ENCODE data around the gene PET100. TPM values are rescaled to one million over a fixed set of nuclear protein-coding genes. Genes with fewer than 3 reads are reported as not detected.

Gene PET100
- total and polyA plus RNA-seq, 10 of the 15 experiments (the other 5 are each of a cell fraction or from before 2014, with no cell fraction given) = 47.0 to 462 (median 126) TPM

GRCh38 chr19:7662657-7663056, 33.1 kb downstream of the PET100 start:
- ATAC-seq (no peak), DNase-seq (ENCODE audit: low read depth, low spot score) (no peak), FAIRE-seq (no peak)
- WGBS (ENCODE audit: insufficient coverage, insufficient replicate concordance, low lambda C conversion rate, missing lambda C conversion rate) = 69% methylated on average over 14 of the region's 14 CpGs
- ChIA-PET SMC1A (ENCODE audit: uncharacterized antibody, unreplicated experiment) (interaction anchor here (0.6 kb wide), 1 partner anchor 574 kb away, joined by 3 read pairs; no protein-coding TSS in a partner anchor), POLR2A (interaction anchor here (0.6 kb wide), 1 partner anchor 872 kb away, joined by 3 read pairs; no protein-coding TSS in a partner anchor), RAD21 (ENCODE audit: unreplicated experiment) (no interaction called here), CTCF (no interaction called here)
- Histone ChIP-seq H3K4me3 (no peak overlapping the region), H2AFZ (ENCODE audit: control insufficient read depth, low read depth, low read length) (no peak overlapping the region), H3K4me2 (ENCODE audit: control insufficient read depth, insufficient read depth) (no peak overlapping the region), H3K27me3 (replicated peaks in 1 of 2; ENCODE audit: control insufficient read depth in 2 of 2, insufficient read depth in 2 of 2, low read length in 1 of 2) (no peaks in the 10 kb centered on the region), H3K9me3 (replicated peaks; ENCODE audit: control insufficient read depth, insufficient read depth, low read length) (no peaks in the 10 kb centered on the region), H3K9ac (ENCODE audit: control insufficient read depth, insufficient read depth, low read length) (no peak overlapping the region), H4K20me1 (ENCODE audit: control insufficient read depth, insufficient read depth) (no peaks in the 10 kb centered on the region), H3K27ac (ENCODE audit: control insufficient read depth, insufficient read depth) (no peak overlapping the region), H3K4me1 (ENCODE audit: control insufficient read depth, insufficient read depth, low read length) (peaks cover 10% of the 10 kb centered on the region), H3K36me3 (ENCODE audit: control insufficient read depth in 2 of 2, insufficient read depth in 2 of 2, low read length in 1 of 2) (no peaks in the 10 kb centered on the region), H3K79me2 (ENCODE audit: control insufficient read depth, insufficient read depth, low read length) (no peaks in the 10 kb centered on the region)
- TF ChIP-seq JUNB (IDR thresholded peaks at IDR 0.05) (no peak), MXI1 (IDR thresholded peaks at IDR 0.05; ENCODE audit: low read depth, low read length) (no peak), FOS (IDR thresholded peaks at IDR 0.05; ENCODE audit: borderline replicate concordance, extremely low read depth, insufficient read length) (no peak), E2F8 (IDR thresholded peaks at IDR 0.05; ENCODE audit: low read depth, partially characterized antibody) (no peak)
- no TSS peak for BruUV-seq (replicated peaks)
- intact Hi-C loops (cut with micrococcal nuclease; ENCODE audit: unreplicated experiment) = no loop called here
- in situ Hi-C loops (cut with MboI) = no loop called here

- ATAC-seq (no peak), DNase-seq (ENCODE audit: low read depth, low spot score) (no peak), FAIRE-seq (no peak)
- ChIA-PET RAD21 (ENCODE audit: unreplicated experiment) (no interaction called here), CTCF (no interaction called here), POLR2A (no interaction called here), SMC1A (ENCODE audit: uncharacterized antibody, unreplicated experiment) (no interaction called here)
- H3K36me3 ChIP-seq (ENCODE audit: control insufficient read depth in 2 of 2, insufficient read depth in 2 of 2, low read length in 1 of 2) = no peaks in the 10 kb centered on the region
- intact Hi-C loops (cut with micrococcal nuclease; ENCODE audit: unreplicated experiment) = no loop called here
- no peak overlapping the region for H2AFZ ChIP-seq (ENCODE audit: control insufficient read depth, low read depth, low read length)
- H4K20me1 ChIP-seq (ENCODE audit: control insufficient read depth, insufficient read depth) = no peaks in the 10 kb centered on the region
- H3K79me2 ChIP-seq (ENCODE audit: control insufficient read depth, insufficient read depth, low read length) = no peaks in the 10 kb centered on the region
- no peak overlapping the region for H3K27ac ChIP-seq (ENCODE audit: control insufficient read depth, insufficient read depth)
- no TSS peak for BruUV-seq (replicated peaks)
- in situ Hi-C loops (cut with MboI) = no loop called here
- no peaks in the 10 kb centered on the region for H3K27me3 ChIP-seq (replicated peaks in 1 of 2; ENCODE audit: control insufficient read depth in 2 of 2, insufficient read depth in 2 of 2, low read length in 1 of 2)
- no peak overlapping the region for H3K4me2 ChIP-seq (ENCODE audit: control insufficient read depth, insufficient read depth)
- 70% methylated on average over 7 of the region's 7 CpGs for WGBS (ENCODE audit: insufficient coverage, insufficient replicate concordance, low lambda C conversion rate, missing lambda C conversion rate)
- H3K9ac ChIP-seq (ENCODE audit: control insufficient read depth, insufficient read depth, low read length) = no peak overlapping the region
- H3K4me1 ChIP-seq (ENCODE audit: control insufficient read depth, insufficient read depth, low read length) = peaks cover 4% of the 10 kb centered on the region
- H3K4me3 ChIP-seq = no peak overlapping the region
- no peaks in the 10 kb centered on the region for H3K9me3 ChIP-seq (replicated peaks; ENCODE audit: control insufficient read depth, insufficient read depth, low read length)
- no peak for TF ChIP-seq E2F8 (IDR thresholded peaks at IDR 0.05; ENCODE audit: low read depth, partially characterized antibody)
- TF ChIP-seq ELK1 (IDR thresholded peaks at IDR 0.05; ENCODE audit: low read depth, low read length) = no peak
- no peak for TF ChIP-seq BHLHE40 (IDR thresholded peaks at IDR 0.05; ENCODE audit: borderline replicate concordance in 1 of 2, low read depth in 2 of 2, low read length in 1 of 2)
- no peak for TF ChIP-seq ZNF207 (IDR thresholded peaks at IDR 0.05; ENCODE audit: borderline replicate concordance)
- no peak for TF ChIP-seq SIN3A (IDR thresholded peaks at IDR 0.05; ENCODE audit: low read depth, low read length)
- TF ChIP-seq POLR2AphosphoS2 (IDR thresholded peaks at IDR 0.05; ENCODE audit: low read depth, low read length) = no peak
- no peak for TF ChIP-seq MYC (IDR thresholded peaks at IDR 0.05; ENCODE audit: insufficient read depth, insufficient read length, insufficient replicate concordance, low read length, severe bottlenecking)
Measured at GRCh38 chr19:7663706-7664105, 34.1 kb downstream of the PET100 start.

All from GM12878 (cell line).